ENCODE measurements around the gene ADORA3.

ADORA3 gene

GRCh38 chr1:111507411-111508201 lies 4.2 kb upstream of the ADORA3 start:
- DNase-seq (ENCODE audit: low read depth), result peak; percentile 26

DNA sequence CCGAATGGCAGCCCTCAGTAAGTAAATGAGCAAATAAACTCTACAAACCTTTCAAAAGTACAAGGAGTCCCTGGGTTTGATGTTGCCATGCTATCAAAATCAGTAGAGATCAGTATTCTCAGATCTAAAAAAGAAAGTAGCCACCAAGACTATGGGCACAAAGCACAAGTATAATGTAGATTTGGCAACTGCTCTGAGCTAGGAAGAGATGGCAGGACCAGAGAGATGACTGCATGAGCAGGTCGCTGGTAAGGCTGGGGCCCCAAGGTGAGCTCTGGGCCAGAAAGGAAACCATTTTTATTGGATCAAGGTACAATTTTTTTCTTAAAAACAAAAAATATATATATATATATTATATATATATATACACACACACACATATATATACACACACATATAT lies 3.1 kb upstream of the ADORA3 start:
- DNase-seq (ENCODE audit: low read depth), result no peak

GRCh38 chr1:111505641-111506119 lies 2.2 kb upstream of the ADORA3 start:
- no peak for DNase-seq (ENCODE audit: low read depth)

GRCh38 chr1:111504097-111504496 lies 664 bp upstream of the ADORA3 start:
- DNase-seq (ENCODE audit: low read depth), result no peak

DNA sequence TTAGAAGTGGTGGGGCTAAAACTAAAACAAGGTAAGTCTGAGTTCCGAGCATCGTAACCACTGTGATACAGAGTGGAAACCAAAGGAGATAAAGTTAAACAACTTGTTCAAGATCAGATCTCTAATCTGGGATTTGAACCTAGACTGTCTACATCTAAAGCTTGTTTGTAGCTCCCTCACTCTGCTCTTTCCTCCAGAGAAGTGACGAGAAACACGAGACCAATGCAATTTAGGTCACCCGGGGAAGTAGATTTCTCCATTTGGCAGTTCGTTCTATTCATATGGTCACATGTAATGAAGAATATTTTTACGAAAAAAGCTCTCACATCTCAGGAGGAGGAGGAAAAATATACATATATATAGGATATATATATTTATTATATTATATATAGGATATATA lies 1.8 kb downstream of the ADORA3 start:
- no peak for DNase-seq (ENCODE audit: low read depth)

DNA sequence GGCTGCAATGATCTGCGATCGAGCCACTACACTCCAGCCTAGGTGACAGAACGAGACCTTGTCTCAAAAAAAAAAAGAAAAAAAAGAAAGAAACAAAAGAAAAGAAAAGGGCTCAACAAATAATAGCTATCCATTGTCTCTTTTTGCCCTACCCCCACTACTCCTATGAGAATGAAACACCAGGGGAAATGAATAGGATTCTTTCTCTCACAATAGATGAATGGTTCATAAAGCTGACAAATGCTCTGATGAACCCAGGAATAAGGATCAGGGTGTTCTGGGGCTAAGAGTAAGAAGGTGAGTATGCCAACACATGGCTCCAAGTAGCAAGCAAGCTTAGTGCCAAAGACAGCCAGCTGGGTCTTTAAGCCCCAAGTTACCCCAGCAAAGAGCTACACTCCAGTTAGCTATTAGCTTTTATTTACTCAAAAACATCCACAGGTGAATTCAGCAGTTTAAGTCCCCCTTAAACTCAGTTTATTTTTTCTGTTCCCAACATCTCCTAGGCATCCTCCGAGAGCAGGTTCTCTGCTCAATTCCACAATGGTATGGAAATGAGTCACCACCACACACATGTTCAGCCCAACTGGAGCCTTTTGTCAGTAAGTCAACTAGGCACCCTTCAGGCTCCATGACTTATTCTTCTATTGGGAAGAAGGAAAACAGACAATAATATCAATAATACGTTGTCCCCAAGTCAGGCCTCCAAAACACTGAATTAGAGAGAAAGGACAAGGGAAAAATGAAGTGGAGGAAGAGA lies 4.2 kb downstream of the ADORA3 start:
- no peak for DNase-seq (ENCODE audit: low read depth)

GRCh38 chr1:111497592-111497991 lies 5.8 kb downstream of the ADORA3 start:
- no peak for DNase-seq (ENCODE audit: low read depth)

GRCh38 chr1:111496398-111496797 lies 7.0 kb downstream of the ADORA3 start:
- DNase-seq (ENCODE audit: low read depth), result no peak

DNA sequence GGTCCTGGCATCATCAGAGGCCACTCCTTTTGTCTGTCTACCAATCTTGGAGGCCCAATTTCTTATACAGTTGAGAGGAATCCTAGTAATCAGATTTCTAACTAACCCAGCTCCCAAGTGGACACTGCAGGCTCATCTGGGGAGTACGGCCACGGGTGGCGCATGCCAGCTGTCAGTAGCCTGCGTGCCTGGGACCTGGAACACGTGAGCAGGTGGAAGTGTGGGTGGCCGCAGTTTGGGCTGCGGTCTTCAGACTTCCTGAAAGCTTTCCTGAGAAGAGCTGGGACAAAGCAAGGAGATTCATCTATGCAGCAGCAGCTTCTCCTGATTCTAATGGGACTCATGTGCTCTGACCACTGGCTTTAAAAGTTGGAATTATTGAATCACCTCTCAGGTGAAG lies 12.4 kb downstream of the ADORA3 start:
- DNase-seq (ENCODE audit: low read depth), result no peak

DNA sequence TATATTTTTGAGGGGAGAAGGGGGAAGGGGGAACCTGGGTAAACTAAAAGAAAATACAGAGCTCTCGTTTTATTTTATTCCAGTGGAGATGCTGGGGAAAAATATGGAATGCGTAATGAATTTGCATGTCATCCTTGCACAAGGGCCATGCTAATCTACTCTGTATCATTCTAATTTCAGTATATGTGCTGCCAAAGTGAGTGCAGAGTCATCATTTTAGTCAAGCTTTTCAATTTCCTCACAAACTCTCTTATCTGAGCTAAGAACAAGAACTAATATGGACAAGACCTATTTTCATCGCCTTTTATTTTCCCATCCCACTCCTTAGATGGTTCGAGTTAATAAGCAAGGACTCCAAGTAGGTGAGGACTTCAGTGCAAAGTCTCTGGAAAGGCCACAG lies 13.2 kb downstream of the ADORA3 start:
- no peak for DNase-seq (ENCODE audit: low read depth)

DNA sequence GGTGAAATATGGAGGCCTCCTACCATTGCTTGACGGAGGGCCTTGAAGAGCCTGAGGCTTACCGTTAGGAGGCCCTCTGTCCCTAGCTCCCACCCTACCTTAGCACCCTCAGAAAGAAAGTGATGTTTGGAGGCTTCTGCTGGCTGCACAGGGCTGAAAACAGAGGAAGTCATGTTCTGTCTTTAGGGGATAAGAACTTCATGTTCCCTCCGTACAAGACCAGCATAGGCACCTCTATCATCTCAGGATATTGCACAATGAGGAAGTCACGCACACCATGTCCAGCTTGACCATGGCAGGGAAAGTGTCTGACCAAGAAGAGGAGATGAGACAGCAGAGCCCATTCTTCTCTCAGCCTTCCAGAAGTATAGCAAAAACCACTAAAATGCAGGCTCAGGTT lies 13.8 kb downstream of the ADORA3 start:
- DNase-seq (ENCODE audit: low read depth), result no peak

DNA sequence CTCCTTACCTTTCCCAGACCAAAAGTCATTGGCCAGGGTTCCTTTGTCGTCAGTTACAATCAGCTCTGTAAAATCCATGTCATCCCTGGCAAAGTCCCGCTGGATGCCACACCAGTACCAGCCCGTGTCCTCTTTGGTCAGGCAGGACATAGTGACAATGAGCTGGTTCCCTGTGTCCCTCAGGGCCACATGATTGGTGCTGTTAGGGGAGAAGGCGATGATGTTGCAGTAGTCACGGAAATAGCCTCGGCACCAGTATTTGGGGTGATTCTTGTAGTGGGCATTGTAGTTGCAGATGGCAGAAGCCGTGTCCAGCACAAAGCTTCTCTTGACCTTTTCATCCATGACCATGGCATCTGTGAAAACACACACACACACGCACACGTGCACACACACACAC lies 14.8 kb downstream of the ADORA3 start:
- no peak for DNase-seq (ENCODE audit: low read depth)

DNA sequence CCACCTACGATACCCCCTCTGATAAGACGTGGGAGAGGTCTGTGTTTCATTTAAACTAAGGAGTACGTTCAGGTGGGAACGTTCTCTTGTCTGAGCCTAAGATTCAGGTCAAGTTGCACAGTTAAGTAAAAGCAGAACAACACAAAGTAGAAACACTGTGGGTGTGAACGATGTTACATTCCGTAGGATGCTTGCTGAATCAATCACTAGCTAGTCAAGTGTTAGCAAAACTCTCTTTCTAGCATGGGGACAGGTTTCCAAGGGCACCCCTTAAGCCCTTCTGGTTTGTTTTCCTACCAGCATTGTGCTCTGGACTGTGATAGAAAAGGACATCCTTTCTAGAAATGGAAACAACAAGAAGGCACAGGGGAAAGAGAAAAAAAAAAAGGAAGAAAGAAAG lies 16.3 kb downstream of the ADORA3 start:
- DNase-seq (ENCODE audit: low read depth), result no peak

DNA sequence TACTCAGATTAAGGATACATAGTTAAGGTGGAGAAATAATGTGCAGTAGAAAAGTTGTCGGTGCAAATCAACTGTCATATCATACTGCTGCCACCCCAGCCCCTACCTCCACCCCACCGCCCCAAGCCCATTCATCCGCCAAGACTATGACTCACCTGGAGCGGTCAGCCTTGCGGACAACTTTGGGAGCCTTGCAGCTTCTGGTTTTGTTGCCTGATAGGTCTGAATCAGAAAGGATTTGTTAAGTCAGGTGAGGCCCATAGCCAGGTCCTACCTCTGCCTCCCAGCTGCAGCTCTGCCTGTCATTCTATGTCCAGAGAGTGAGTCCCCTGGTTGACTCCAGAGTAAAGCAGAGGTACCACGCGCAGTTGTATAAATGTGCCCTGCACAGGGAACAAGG lies 17.0 kb downstream of the ADORA3 start:
- no peak for DNase-seq (ENCODE audit: low read depth)

GRCh38 chr1:111484391-111485026 lies 18.9 kb downstream of the ADORA3 start:
- peak; percentile 1 for DNase-seq (ENCODE audit: low read depth)

- DNase-seq (ENCODE audit: low read depth), result no peak
Measured at GRCh38 chr1:111483876-111484275, 19.6 kb downstream of the ADORA3 start.

- peak; percentile 16 for DNase-seq (ENCODE audit: low read depth)
Measured at GRCh38 chr1:111483166-111483565, 20.3 kb downstream of the ADORA3 start.

DNA sequence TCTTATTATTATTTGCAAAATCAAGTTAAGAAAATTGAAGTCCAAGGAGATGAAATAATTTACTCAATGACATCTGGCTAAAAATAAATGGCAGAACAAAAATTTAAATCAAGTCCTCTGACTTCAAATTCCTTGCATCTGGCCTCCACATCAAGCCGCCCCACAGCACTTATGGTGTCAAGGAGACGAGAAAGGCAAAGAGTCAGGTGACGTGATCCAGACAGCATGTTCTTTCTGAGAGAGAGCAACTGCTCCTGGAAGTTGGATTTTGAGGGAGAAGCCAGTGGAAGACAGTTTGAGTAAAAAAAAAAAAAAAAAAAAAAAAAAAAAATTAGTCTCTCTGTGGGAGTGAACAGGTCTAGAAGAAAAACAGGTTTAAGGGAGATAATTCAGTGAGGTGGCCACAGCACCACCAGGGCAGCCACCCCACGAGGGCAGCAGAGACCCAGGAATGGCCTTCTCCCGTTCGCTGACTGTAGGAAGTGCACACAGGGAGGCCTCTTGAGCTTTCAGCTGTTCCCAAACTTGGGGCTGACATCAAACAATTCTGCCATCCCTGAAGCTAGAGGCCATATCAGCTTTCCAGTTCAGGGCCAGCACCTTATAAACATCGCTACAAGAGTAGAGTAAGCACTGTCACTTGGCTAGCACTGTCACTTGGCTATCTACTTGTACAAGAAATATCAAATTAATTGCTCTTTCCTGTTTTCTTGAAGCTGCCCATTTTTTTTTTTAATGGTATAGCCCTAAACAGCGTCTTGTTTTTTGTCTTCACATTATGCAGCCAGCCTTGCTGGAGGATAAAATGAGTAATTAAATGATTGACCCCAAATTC lies 21.8 kb downstream of the ADORA3 start:
- peak; percentile 54 for DNase-seq (ENCODE audit: low read depth)

GRCh38 chr1:111480674-111481073 lies 22.8 kb downstream of the ADORA3 start:
- no peak for DNase-seq (ENCODE audit: low read depth)

DNA sequence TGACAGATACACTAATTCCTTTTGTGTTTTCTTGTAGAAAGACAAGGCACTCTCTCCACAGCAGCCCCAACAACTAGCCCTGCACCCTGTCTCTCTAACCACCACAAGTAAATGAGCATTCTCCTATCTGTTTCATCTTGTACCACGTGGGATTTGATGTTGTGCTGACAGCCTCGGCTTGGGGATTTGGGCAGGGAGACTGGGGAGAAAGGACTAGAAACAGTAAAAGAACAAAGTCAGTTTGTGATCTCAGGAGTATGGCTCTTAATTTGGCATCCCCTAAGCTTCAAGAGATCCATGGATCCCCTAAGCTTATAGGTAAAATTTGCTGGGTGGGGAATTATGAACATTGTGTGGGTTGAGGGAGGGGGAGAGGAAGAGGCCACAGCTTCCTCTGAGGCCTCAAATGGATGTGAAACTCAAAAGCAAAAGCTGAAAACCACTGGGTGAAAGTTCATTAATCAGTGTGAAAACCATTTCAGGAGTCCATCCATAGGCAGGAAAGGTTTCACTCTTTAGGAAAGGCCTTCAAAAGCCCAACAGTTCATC lies 26.6 kb downstream of the ADORA3 start:
- no peak for DNase-seq (ENCODE audit: low read depth)

- DNase-seq (ENCODE audit: low read depth), result no peak
Measured at GRCh38 chr1:111476214-111476613, 27.2 kb downstream of the ADORA3 start.

GRCh38 chr1:111475701-111476100 lies 27.7 kb downstream of the ADORA3 start:
- no peak for DNase-seq (ENCODE audit: low read depth)
